ENCODE measurements around the gene OTOG.

OTOG gene

GRCh38 chr11:17590463-17590862 lies 43.4 kb downstream of the OTOG start:
- DNase-seq = no peak

- DNase-seq = no peak
These were observed 44.2 kb downstream of the OTOG start for GRCh38 chr11:17591293-17591692.

- no peak for DNase-seq
These were observed 46.6 kb downstream of the OTOG start for GRCh38 chr11:17593466-17594245.

- no peak for DNase-seq
These were observed 47.7 kb downstream of the OTOG start for GRCh38 chr11:17594686-17595192.

GRCh38 chr11:17595526-17596309 lies 48.7 kb downstream of the OTOG start:
- DNase-seq = no peak

GRCh38 chr11:17596310-17596669 lies 49.2 kb downstream of the OTOG start:
- no peak for DNase-seq

- DNase-seq = no peak
These were observed 49.7 kb downstream of the OTOG start for GRCh38 chr11:17596711-17597110.

- DNase-seq = no peak
These were observed 50.7 kb downstream of the OTOG start for GRCh38 chr11:17597770-17598169.

GRCh38 chr11:17598700-17599459 lies 51.8 kb downstream of the OTOG start:
- DNase-seq = peak; percentile 72

GRCh38 chr11:17599460-17599925 lies 52.4 kb downstream of the OTOG start:
- no peak for DNase-seq

- peak; percentile 54 for DNase-seq
These were observed 53.5 kb downstream of the OTOG start for GRCh38 chr11:17600316-17601255.

- no peak for DNase-seq
These were observed 54.2 kb downstream of the OTOG start for GRCh38 chr11:17601256-17601671.

- no peak for DNase-seq
These were observed 54.6 kb downstream of the OTOG start for GRCh38 chr11:17601676-17602075.

GRCh38 chr11:17602105-17603001 lies 55.3 kb downstream of the OTOG start:
- no peak for DNase-seq

- no peak for DNase-seq
These were observed 56.2 kb downstream of the OTOG start for GRCh38 chr11:17603056-17603825.

- DNase-seq = no peak
These were observed 57.3 kb downstream of the OTOG start for GRCh38 chr11:17604201-17604914.

- DNase-seq = no peak
These were observed 57.8 kb downstream of the OTOG start for GRCh38 chr11:17604915-17605233.

GRCh38 chr11:17605651-17606122 lies 58.6 kb downstream of the OTOG start:
- DNase-seq = no peak

All from NCI-H345 (cell line).